Renal pelvis (tissue), 12 donors: ENCODE results near the gene RPL6. TPM values are rescaled to one million over a fixed set of nuclear protein-coding genes. Genes with fewer than 3 reads are reported as not detected.
"Not testable (repeated sequence)": the region's sequence is repeated elsewhere in the genome, so short reads cannot be mapped to it uniquely, and the experiment has no call there.

ENCODE experiments used
- DNase-seq: peaks from one replicate; pipeline ENCODE4 v3.0.0-alpha.2; 2013
- long read RNA-seq, 16 experiments: transcript quantifications; one replicate each; lab custom pipeline, GENCODE V29; 2026
- polyA plus RNA-seq, 3 donors: library from polyadenylated mRNA; unstranded; fragments of 120-200 nt; gene quantifications; one replicate each; pipeline ENCODE4 v1.2.1, GENCODE V29; 2013; ENCODE audit not compliant: insufficient read length in 3 of 3

RPL6 gene
- 1,000 to 10,000 TPM; 2,110 to 2,476 (median 2,142) TPM for polyA plus RNA-seq
- long read RNA-seq, donor 1, transcript RPL6-205 (3 exons, 583 nt) = minor isoform, 23 of 880 reads
- long read RNA-seq, donor 1, transcript RPL6-201 (7 exons, 947 nt) = major isoform, 392 of 880 reads
- long read RNA-seq, donor 1, transcript RPL6-202 (7 exons, 1,074 nt) = minor isoform, 14 of 880 reads
- long read RNA-seq, donor 1, transcript RPL6-204 (2 exons, 612 nt) = minor isoform, 15 of 880 reads
- long read RNA-seq, donor 1, partial matches to known transcripts = 393 of 880 reads
- long read RNA-seq, donor 1, other reads (novel, unspliced or antisense) = 43 of 880 reads
- long read RNA-seq, donor 2, transcript RPL6-201 (7 exons, 947 nt) = major isoform, 550 of 1,049 reads
- long read RNA-seq, donor 2, transcript RPL6-202 (7 exons, 1,074 nt) = minor isoform, 15 of 1,049 reads
- long read RNA-seq, donor 2, transcript RPL6-204 (2 exons, 612 nt) = minor isoform, 7 of 1,049 reads
- long read RNA-seq, donor 2, transcript RPL6-205 (3 exons, 583 nt) = minor isoform, 39 of 1,049 reads
- long read RNA-seq, donor 2, partial matches to known transcripts = 371 of 1,049 reads
- long read RNA-seq, donor 2, other reads (novel, unspliced or antisense) = 65 of 1,049 reads
- long read RNA-seq, donor 3, transcript RPL6-204 (2 exons, 612 nt) = minor isoform, 15 of 934 reads
- long read RNA-seq, donor 3, transcript RPL6-202 (7 exons, 1,074 nt) = minor isoform, 20 of 934 reads
- long read RNA-seq, donor 3, transcript RPL6-205 (3 exons, 583 nt) = minor isoform, 32 of 934 reads
- long read RNA-seq, donor 3, transcript RPL6-201 (7 exons, 947 nt) = major isoform, 408 of 934 reads
- long read RNA-seq, donor 3, partial matches to known transcripts = 435 of 934 reads
- long read RNA-seq, donor 3, other reads (novel, unspliced or antisense) = 21 of 934 reads
- long read RNA-seq, donor 4, transcript RPL6-202 (7 exons, 1,074 nt) = minor isoform, 19 of 1,005 reads
- long read RNA-seq, donor 4, transcript RPL6-205 (3 exons, 583 nt) = minor isoform, 20 of 1,005 reads
- long read RNA-seq, donor 4, transcript RPL6-201 (7 exons, 947 nt) = major isoform, 516 of 1,005 reads
- long read RNA-seq, donor 4, transcript RPL6-204 (2 exons, 612 nt) = minor isoform, 6 of 1,005 reads
- long read RNA-seq, donor 4, partial matches to known transcripts = 368 of 1,005 reads
- long read RNA-seq, donor 4, other reads (novel, unspliced or antisense) = 72 of 1,005 reads
- long read RNA-seq, donor 5, transcript RPL6-201 (7 exons, 947 nt) = major isoform, 268 of 642 reads
- long read RNA-seq, donor 5, transcript RPL6-205 (3 exons, 583 nt) = minor isoform, 8 of 642 reads
- long read RNA-seq, donor 5, transcript RPL6-204 (2 exons, 612 nt) = minor isoform, 22 of 642 reads
- long read RNA-seq, donor 5, transcript RPL6-202 (7 exons, 1,074 nt) = minor isoform, 8 of 642 reads
- long read RNA-seq, donor 5, partial matches to known transcripts = 314 of 642 reads
- long read RNA-seq, donor 5, other reads (novel, unspliced or antisense) = 19 of 642 reads
- long read RNA-seq, donor 6, transcript RPL6-204 (2 exons, 612 nt) = minor isoform, 7 of 597 reads
- long read RNA-seq, donor 6, transcript RPL6-201 (7 exons, 947 nt) = major isoform, 270 of 597 reads
- long read RNA-seq, donor 6, transcript RPL6-205 (3 exons, 583 nt) = minor isoform, 20 of 597 reads
- long read RNA-seq, donor 6, transcript RPL6-202 (7 exons, 1,074 nt) = minor isoform, 7 of 597 reads
- long read RNA-seq, donor 6, partial matches to known transcripts = 258 of 597 reads
- long read RNA-seq, donor 6, other reads (novel, unspliced or antisense) = 35 of 597 reads
- long read RNA-seq, donor 7, transcript RPL6-204 (2 exons, 612 nt) = minor isoform, 27 of 1,269 reads
- long read RNA-seq, donor 7, transcript RPL6-201 (7 exons, 947 nt) = major isoform, 463 of 1,269 reads
- long read RNA-seq, donor 7, transcript RPL6-205 (3 exons, 583 nt) = minor isoform, 31 of 1,269 reads
- long read RNA-seq, donor 7, transcript RPL6-202 (7 exons, 1,074 nt) = minor isoform, 12 of 1,269 reads
- long read RNA-seq, donor 7, partial matches to known transcripts = 659 of 1,269 reads
- long read RNA-seq, donor 7, other reads (novel, unspliced or antisense) = 67 of 1,269 reads
- long read RNA-seq, donor 8, transcript RPL6-202 (7 exons, 1,074 nt) = minor isoform, 7 of 487 reads
- long read RNA-seq, donor 8, transcript RPL6-204 (2 exons, 612 nt) = minor isoform, 8 of 487 reads
- long read RNA-seq, donor 8, transcript RPL6-205 (3 exons, 583 nt) = minor isoform, 13 of 487 reads
- long read RNA-seq, donor 8, transcript RPL6-201 (7 exons, 947 nt) = major isoform, 210 of 487 reads
- long read RNA-seq, donor 8, partial matches to known transcripts = 232 of 487 reads
- long read RNA-seq, donor 8, other reads (novel, unspliced or antisense) = 17 of 487 reads
- long read RNA-seq, donor 9, transcript RPL6-204 (2 exons, 612 nt) = minor isoform, 19 of 1,265 reads
- long read RNA-seq, donor 9, transcript RPL6-201 (7 exons, 947 nt) = major isoform, 560 of 1,265 reads
- long read RNA-seq, donor 9, transcript RPL6-205 (3 exons, 583 nt) = minor isoform, 22 of 1,265 reads
- long read RNA-seq, donor 9, transcript RPL6-202 (7 exons, 1,074 nt) = minor isoform, 22 of 1,265 reads
- long read RNA-seq, donor 9, partial matches to known transcripts = 589 of 1,265 reads
- long read RNA-seq, donor 9, other reads (novel, unspliced or antisense) = 52 of 1,265 reads
- long read RNA-seq, donor 10, transcript RPL6-202 (7 exons, 1,074 nt) = minor isoform, 10 of 919 reads
- long read RNA-seq, donor 10, transcript RPL6-204 (2 exons, 612 nt) = minor isoform, 12 of 919 reads
- long read RNA-seq, donor 10, transcript RPL6-205 (3 exons, 583 nt) = minor isoform, 15 of 919 reads
- long read RNA-seq, donor 10, transcript RPL6-201 (7 exons, 947 nt) = major isoform, 353 of 919 reads
- long read RNA-seq, donor 10, partial matches to known transcripts = 503 of 919 reads
- long read RNA-seq, donor 10, other reads (novel, unspliced or antisense) = 23 of 919 reads
- long read RNA-seq, donor 11, transcript RPL6-202 (7 exons, 1,074 nt) = minor isoform, 9 of 741 reads
- long read RNA-seq, donor 11, transcript RPL6-205 (3 exons, 583 nt) = minor isoform, 12 of 741 reads
- long read RNA-seq, donor 11, transcript RPL6-204 (2 exons, 612 nt) = minor isoform, 19 of 741 reads
- long read RNA-seq, donor 11, transcript RPL6-201 (7 exons, 947 nt) = major isoform, 310 of 741 reads
- long read RNA-seq, donor 11, partial matches to known transcripts = 366 of 741 reads
- long read RNA-seq, donor 11, other reads (novel, unspliced or antisense) = 18 of 741 reads
- long read RNA-seq, donor 12, transcript RPL6-204 (2 exons, 612 nt) = minor isoform, 7 of 991 reads
- long read RNA-seq, donor 12, transcript RPL6-205 (3 exons, 583 nt) = minor isoform, 26 of 991 reads
- long read RNA-seq, donor 12, transcript RPL6-201 (7 exons, 947 nt) = major isoform, 479 of 991 reads
- long read RNA-seq, donor 12, transcript RPL6-202 (7 exons, 1,074 nt) = minor isoform, 22 of 991 reads
- long read RNA-seq, donor 12, partial matches to known transcripts = 391 of 991 reads
- long read RNA-seq, donor 12, other reads (novel, unspliced or antisense) = 65 of 991 reads
- long read RNA-seq, donor 13, transcript RPL6-205 (3 exons, 583 nt) = minor isoform, 22 of 976 reads
- long read RNA-seq, donor 13, transcript RPL6-204 (2 exons, 612 nt) = minor isoform, 25 of 976 reads
- long read RNA-seq, donor 13, transcript RPL6-201 (7 exons, 947 nt) = major isoform, 244 of 976 reads
- long read RNA-seq, donor 13, transcript RPL6-212 (2 exons, 899 nt) = minor isoform, 12 of 976 reads
- long read RNA-seq, donor 13, partial matches to known transcripts = 646 of 976 reads
- long read RNA-seq, donor 13, other reads (novel, unspliced or antisense) = 22 of 976 reads
- long read RNA-seq, donor 14 = 0 reads
- long read RNA-seq, donor 15, transcript RPL6-205 (3 exons, 583 nt) = minor isoform, 22 of 1,135 reads
- long read RNA-seq, donor 15, transcript RPL6-202 (7 exons, 1,074 nt) = minor isoform, 25 of 1,135 reads
- long read RNA-seq, donor 15, transcript RPL6-204 (2 exons, 612 nt) = minor isoform, 13 of 1,135 reads
- long read RNA-seq, donor 15, transcript RPL6-201 (7 exons, 947 nt) = major isoform, 534 of 1,135 reads
- long read RNA-seq, donor 15, partial matches to known transcripts = 524 of 1,135 reads
- long read RNA-seq, donor 15, other reads (novel, unspliced or antisense) = 16 of 1,135 reads
- long read RNA-seq, donor 16, transcript RPL6-204 (2 exons, 612 nt) = minor isoform, 12 of 1,329 reads
- long read RNA-seq, donor 16, transcript RPL6-202 (7 exons, 1,074 nt) = minor isoform, 23 of 1,329 reads
- long read RNA-seq, donor 16, transcript RPL6-205 (3 exons, 583 nt) = minor isoform, 19 of 1,329 reads
- long read RNA-seq, donor 16, transcript RPL6-201 (7 exons, 947 nt) = major isoform, 582 of 1,329 reads
- long read RNA-seq, donor 16, partial matches to known transcripts = 615 of 1,329 reads
- long read RNA-seq, donor 16, other reads (novel, unspliced or antisense) = 76 of 1,329 reads

GRCh38 chr12:112409064-112409905 lies at the start of gene RPL6:
Gene RPL6 (minus strand): TSS chr12:112409605. CDS start chr12:112408656, 949 bp downstream.
- DNase-seq = peak; percentile 94

DNA sequence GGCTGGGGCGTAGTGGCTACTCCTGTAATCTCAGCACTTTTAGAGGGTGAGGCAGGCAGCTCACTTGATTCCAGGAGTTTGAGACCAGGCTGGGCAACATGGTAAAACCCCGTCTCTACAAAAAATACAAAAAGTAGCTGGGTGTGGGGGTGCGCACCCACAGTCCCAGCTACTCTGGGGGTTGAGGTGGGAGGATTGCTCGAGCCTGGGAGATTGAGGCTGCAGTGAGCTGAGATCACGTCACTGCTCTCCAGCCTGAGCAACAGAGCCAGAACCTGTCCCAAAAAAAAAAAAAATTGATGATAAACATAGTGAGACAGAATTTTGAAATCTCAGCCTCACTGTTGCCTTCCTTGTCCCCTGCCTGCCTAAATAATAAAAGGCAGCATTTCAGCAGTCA lies 49.3 kb upstream of the RPL6 start:
- DNase-seq = no peak

DNA sequence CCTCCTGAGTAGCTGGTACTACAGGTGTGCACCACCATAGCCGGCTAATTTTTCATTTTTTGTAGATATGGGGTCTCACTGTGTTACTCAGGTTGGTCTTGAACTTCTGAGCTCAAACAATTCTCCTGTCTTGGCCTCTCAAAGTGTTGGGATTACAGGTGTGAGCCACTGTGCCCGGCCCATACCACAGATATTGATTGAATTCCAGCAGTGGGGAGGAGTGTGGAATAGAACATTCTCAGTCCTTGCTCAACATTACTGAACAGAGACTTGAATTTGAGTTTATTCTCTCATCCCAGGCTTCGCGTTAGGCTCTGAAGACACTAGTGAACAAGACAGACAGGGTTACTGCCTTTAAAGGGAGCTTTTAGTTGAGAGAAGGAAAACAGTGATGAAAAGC lies 48.9 kb upstream of the RPL6 start:
- no peak for DNase-seq

DNA sequence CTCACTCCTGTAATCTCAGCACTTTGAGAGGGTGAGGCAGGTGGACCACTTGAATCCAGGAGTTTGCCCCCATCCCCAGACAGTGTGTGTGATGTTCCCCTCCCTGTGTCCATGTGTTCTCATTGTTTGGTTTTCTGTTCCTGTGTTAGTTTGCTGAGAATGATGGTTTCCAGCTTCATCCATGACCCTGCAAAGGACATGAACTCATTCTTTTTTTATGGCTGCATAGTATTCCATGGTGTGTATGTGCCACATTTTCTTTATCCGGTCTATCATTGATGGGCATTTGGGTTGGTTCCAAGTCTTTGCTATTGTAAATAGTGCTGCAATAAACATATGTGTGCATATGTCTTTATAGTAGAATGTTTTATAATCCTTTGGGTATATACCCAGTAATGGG lies 47.7 kb upstream of the RPL6 start:
- DNase-seq = not testable (repeated sequence)

DNA sequence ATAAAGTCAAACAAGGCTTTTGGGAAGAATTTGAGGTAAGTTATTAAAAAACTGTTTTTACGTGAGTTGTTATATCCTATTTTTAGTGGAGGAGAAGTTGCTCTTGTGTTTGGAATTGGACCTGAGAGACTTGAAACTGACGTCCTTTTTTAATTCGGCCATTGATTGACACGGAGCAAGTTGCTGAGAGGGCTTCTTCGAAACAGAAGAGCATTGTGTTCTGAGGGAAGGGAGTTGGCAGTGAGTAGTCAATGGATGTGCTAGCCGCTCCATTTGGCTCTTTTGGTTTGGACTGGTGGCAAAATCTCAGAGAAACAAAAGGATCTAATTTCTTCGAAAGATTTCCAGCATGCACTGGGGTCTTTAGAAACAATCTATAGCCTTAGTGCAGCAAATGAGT lies 46.6 kb upstream of the RPL6 start:
- no peak for DNase-seq

GRCh38 chr12:112450725-112451124 lies 41.3 kb upstream of the RPL6 start:
- no peak for DNase-seq

- DNase-seq = not testable (repeated sequence)
Observed at GRCh38 chr12:112448165-112448564, 38.8 kb upstream of the RPL6 start.

DNA sequence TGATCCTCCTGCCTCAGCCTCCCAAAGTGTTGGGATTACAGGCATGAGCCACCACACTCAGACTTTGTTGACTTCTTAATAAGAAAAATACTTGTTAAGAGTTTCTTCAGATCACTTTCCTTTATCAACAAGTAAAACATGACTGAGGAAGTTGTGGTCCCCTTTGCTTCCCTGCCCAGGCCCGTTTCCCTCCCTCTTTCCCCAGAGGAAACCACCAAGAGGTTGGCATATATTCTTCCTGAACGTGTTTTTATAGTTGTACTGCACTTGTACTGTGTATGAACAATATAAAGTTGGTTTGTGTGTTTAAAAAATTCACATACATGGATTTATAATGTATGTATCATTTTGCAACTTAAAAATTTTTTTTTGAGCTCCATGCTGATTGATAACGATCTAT lies 37.7 kb upstream of the RPL6 start:
- no peak for DNase-seq

GRCh38 chr12:112446008-112446725 lies 36.8 kb upstream of the RPL6 start:
- no peak for DNase-seq

DNA sequence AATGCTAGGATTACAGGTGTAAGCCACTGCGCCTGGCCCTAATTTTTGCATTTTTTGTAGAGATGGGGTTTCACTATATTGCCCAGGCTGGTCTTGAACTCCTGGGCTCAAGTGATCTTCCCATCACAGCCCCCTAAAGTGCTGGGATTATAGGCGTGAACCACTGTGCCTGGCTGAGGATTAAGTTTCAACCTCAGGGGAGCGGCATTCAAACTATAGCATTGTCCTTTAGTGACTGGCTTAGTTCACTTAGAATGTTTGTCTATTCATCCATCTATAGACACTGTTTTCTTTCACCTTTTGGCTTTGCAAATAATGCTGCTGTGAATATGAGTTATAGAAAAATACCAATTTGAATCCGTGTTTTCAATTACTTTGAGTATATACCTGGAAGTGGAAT lies 34.5 kb upstream of the RPL6 start:
- DNase-seq = no peak

GRCh38 chr12:112440653-112441052 lies 31.2 kb upstream of the RPL6 start:
- DNase-seq = not testable (repeated sequence)

GRCh38 chr12:112439769-112440168 lies 30.4 kb upstream of the RPL6 start:
- no peak for DNase-seq

GRCh38 chr12:112438645-112439044 lies 29.2 kb upstream of the RPL6 start:
- not testable (repeated sequence) for DNase-seq
